HG03175 (cell line): Measurements from ENCODE around the gene CETN3.

Experiments
- ATAC-seq: cut with Tn5 transposase; IDR thresholded peaks from one replicate; pipeline ENCODE4 v1.9.1; 2021; ENCODE audit warnings: mild to moderate bottlenecking, moderate library complexity; ENCODE audit not compliant: unreplicated experiment

CETN3 gene

GRCh38 chr5:90409318-90410177, at the start of gene CETN3:
CETN3 (minus strand) TSS chr5:90409756; CDS start chr5:90409661, 95 bp downstream.
- ATAC-seq, result peak; percentile 94

- ATAC-seq, result no peak
Observed at GRCh38 chr5:90446961-90447360, 37.4 kb upstream of the CETN3 start.

- no peak for ATAC-seq
Observed at GRCh38 chr5:90440644-90441043, 31.1 kb upstream of the CETN3 start.

- no peak for ATAC-seq
Observed at GRCh38 chr5:90438100-90438499, 28.5 kb upstream of the CETN3 start.

- ATAC-seq, result no peak
Observed at GRCh38 chr5:90437663-90438062, 28.1 kb upstream of the CETN3 start.

- ATAC-seq, result peak; percentile 60
Observed at GRCh38 chr5:90434116-90434714, 24.7 kb upstream of the CETN3 start.

GRCh38 chr5:90424245-90424644, 14.7 kb upstream of the CETN3 start:
- ATAC-seq, result peak; percentile 46

GRCh38 chr5:90421136-90421535, 11.6 kb upstream of the CETN3 start:
- ATAC-seq, result no peak

- no peak for ATAC-seq
Observed at GRCh38 chr5:90418214-90418613, 8.7 kb upstream of the CETN3 start.

- no peak for ATAC-seq
Observed at GRCh38 chr5:90410178-90410762, 714 bp upstream of the CETN3 start.

- ATAC-seq, result no peak
Observed at GRCh38 chr5:90408571-90409317, 812 bp downstream of the CETN3 start.

GRCh38 chr5:90406466-90406865, 3.1 kb downstream of the CETN3 start:
- no peak for ATAC-seq

GRCh38 chr5:90402521-90403255, 6.9 kb downstream of the CETN3 start:
- no peak for ATAC-seq

- ATAC-seq, result no peak
Observed at GRCh38 chr5:90399251-90399650, 10.3 kb downstream of the CETN3 start.

GRCh38 chr5:90398726-90399125, 10.8 kb downstream of the CETN3 start:
- ATAC-seq, result no peak

- no peak for ATAC-seq
Observed at GRCh38 chr5:90395005-90395404, 14.6 kb downstream of the CETN3 start.

- no peak for ATAC-seq
Observed at GRCh38 chr5:90390928-90391327, 18.6 kb downstream of the CETN3 start.

- no peak for ATAC-seq
Observed at GRCh38 chr5:90390326-90390725, 19.2 kb downstream of the CETN3 start.

- no peak for ATAC-seq
Observed at GRCh38 chr5:90387508-90387907, 22.0 kb downstream of the CETN3 start.

- ATAC-seq, result no peak
Observed at GRCh38 chr5:90386099-90386710, 23.4 kb downstream of the CETN3 start.
